Gastroesophageal sphincter (tissue), 4 donors: Measurements from ENCODE around the gene TMEM178B. TPM values are rescaled to one million over a fixed set of nuclear protein-coding genes. Genes with fewer than 3 reads are reported as not detected.

ENCODE experiments used
- ATAC-seq: fragments of 150-250 bp; one replicate; pipeline ENCODE4 v1.9.1; 2016; ENCODE audit warnings: mild to moderate bottlenecking, moderate library complexity
- H3K27ac ChIP-seq, 4 donors: fragments of 200-600 bp; sonication (generic) in 3 of 4; 1 replicate in 3 of 4; 2 replicates in 1 of 4; pipeline ENCODE4 v1.5.1; 2016 to 2019
- H3K27me3 ChIP-seq: fragments of 200-600 bp; sonication (generic); one replicate; pipeline ENCODE4 v1.5.1; 2019
- H3K36me3 ChIP-seq, 2 donors: fragments of 200-600 bp; sonication (generic); one replicate each; pipeline ENCODE4 v1.5.1; 2019; ENCODE audit warnings: control low read depth in 1 of 2
- H3K4me1 ChIP-seq, 3 donors: fragments of 200-600 bp; sonication (generic); 1 replicate in 2 of 3; 2 replicates in 1 of 3; pipeline ENCODE4 v1.5.1; 2016 to 2019; ENCODE audit warnings: control low read depth in 2 of 3
- H3K4me3 ChIP-seq, 2 donors: fragments of 200-600 bp; sonication (generic); one replicate each; pipeline ENCODE4 v1.5.1; 2019; ENCODE audit warnings: mild to moderate bottlenecking in 1 of 2, moderate library complexity in 1 of 2
- H3K9me3 ChIP-seq, 3 donors: fragments of 200-600 bp; sonication (generic); one replicate each; pipeline ENCODE4 v1.5.1; 2017 to 2019; ENCODE audit warnings: control low read depth in 2 of 3
- EP300 ChIP-seq: sonication (generic); formaldehyde crosslinking; IDR thresholded peaks from one replicate; pipeline ENCODE4 v1.6.1; 2017; ENCODE audit warnings: antibody characterized with exemption, mild to moderate bottlenecking
- POLR2A ChIP-seq, 2 donors: fragments of 450-650 bp; IDR thresholded peaks; one replicate each; pipeline ENCODE4 v1.6.1; 2017; ENCODE audit warnings: antibody characterized with exemption in 2 of 2, mild to moderate bottlenecking in 2 of 2, moderate library complexity in 1 of 2
- POLR2AphosphoS5 ChIP-seq: sonication (generic); formaldehyde crosslinking; IDR thresholded peaks from one replicate; pipeline ENCODE4 v1.6.1; 2017; ENCODE audit warnings: antibody characterized with exemption
- WGBS, 2 donors: methylation state at CpG; one replicate each; pipeline ENCODE4 v1.1.5; 2018; ENCODE audit warnings: low coverage in 1 of 2; 5-methylcytosine and 5-hydroxymethylcytosine counted together
- total RNA-seq, 4 donors: library from RNA; depleted of rRNA; stranded (reverse); fragments of >200 nt; gene quantifications; one replicate each; pipeline ENCODE4 v1.1.0, GENCODE V29; 2016
- TF ChIP-seq, protein P1 (sequence below), 4 experiments: fragments of 200-600 bp in 2 of 4; fragments of 450-650 bp in 2 of 4; sonication (generic) in 1 of 4; IDR thresholded peaks; one replicate each; pipeline ENCODE4 v1.5.1; 2017 to 2019; ENCODE audit warnings: antibody characterized with exemption in 4 of 4, mild to moderate bottlenecking in 2 of 4, moderate library complexity in 2 of 4

Gene TMEM178B
- total RNA-seq, 4 donors from 2014 or later: 0.62 to 1.4 (median 1.0) TPM

DNA sequence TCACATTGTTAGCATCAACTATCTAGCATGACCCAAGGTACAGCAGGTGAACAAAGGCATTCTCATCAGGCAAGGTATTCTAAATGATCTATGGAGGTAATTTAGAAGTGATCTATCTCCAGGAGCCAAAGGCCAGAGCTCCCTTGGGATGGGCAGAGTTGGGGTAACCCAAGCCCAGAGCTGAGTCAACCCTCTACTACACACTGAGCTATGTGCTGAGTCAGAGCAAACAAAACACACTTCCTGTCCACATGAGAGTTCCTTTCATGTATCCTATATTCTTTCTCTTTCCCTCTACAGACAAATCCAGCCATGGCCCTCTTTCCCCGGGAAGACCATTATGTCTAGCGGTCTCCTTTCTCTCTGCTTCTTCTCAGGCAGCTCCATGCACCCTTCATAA lies 409.2 kb downstream of the TMEM178B start:
- no peak for ATAC-seq
- no peaks in the 10 kb centered on the region for H3K27me3 ChIP-seq
- no peak overlapping the region for H3K4me3 ChIP-seq
- 76% methylated on average over 2 of the region's 2 CpGs; no CpG with 5 or more reads in 1 of the 2 donors for WGBS, 2 donors
- H3K27ac ChIP-seq: no peak overlapping the region
- H3K9me3 ChIP-seq: no peaks in the 10 kb centered on the region
- no peaks in the 10 kb centered on the region for H3K36me3 ChIP-seq
- TF ChIP-seq, protein P1, sequence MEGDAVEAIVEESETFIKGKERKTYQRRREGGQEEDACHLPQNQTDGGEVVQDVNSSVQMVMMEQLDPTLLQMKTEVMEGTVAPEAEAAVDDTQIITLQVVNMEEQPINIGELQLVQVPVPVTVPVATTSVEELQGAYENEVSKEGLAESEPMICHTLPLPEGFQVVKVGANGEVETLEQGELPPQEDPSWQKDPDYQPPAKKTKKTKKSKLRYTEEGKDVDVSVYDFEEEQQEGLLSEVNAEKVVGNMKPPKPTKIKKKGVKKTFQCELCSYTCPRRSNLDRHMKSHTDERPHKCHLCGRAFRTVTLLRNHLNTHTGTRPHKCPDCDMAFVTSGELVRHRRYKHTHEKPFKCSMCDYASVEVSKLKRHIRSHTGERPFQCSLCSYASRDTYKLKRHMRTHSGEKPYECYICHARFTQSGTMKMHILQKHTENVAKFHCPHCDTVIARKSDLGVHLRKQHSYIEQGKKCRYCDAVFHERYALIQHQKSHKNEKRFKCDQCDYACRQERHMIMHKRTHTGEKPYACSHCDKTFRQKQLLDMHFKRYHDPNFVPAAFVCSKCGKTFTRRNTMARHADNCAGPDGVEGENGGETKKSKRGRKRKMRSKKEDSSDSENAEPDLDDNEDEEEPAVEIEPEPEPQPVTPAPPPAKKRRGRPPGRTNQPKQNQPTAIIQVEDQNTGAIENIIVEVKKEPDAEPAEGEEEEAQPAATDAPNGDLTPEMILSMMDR (IDR thresholded peaks at IDR 0.05): no peak
- no peak for TF ChIP-seq POLR2AphosphoS5
- no peak for TF ChIP-seq EP300
- TF ChIP-seq POLR2A (IDR thresholded peaks at IDR 0.05): no peak
- no peaks in the 10 kb centered on the region for H3K4me1 ChIP-seq

DNA sequence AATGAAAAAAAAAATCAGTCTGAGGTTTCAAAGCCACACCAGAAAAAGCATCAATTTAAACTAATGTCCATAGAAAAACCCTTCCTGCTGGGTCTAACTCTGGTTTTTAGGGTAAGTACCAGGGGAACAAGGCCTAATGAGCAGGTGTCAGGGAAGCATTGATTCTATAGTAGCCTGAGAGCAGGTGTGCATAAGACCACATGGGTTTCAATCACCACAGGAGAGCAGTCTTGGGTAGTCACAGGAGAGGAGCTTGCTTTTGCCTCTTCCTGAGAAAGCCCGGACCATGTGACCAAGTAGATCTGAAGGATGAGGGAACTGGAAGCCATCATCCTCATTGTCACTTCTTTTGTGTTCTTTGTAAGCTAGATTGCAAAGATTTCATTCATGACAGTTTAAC lies 411.0 kb downstream of the TMEM178B start:
- Histone ChIP-seq H3K36me3 (no peaks in the 10 kb centered on the region), H3K4me3 (no peak overlapping the region), H3K4me1 (no peaks in the 10 kb centered on the region), H3K9me3 (no peaks in the 10 kb centered on the region), H3K27me3 (no peaks in the 10 kb centered on the region), H3K27ac (no peak overlapping the region)
- TF ChIP-seq POLR2A (IDR thresholded peaks at IDR 0.05): no peak
- no peak for TF ChIP-seq EP300
- no peak for TF ChIP-seq POLR2AphosphoS5
- TF ChIP-seq, protein P1 (IDR thresholded peaks at IDR 0.05): no peak
- no peak for ATAC-seq
- 57% methylated on average over 1 of the region's 1 CpG; no CpG with 5 or more reads in 1 of the 2 donors for WGBS, 2 donors

DNA sequence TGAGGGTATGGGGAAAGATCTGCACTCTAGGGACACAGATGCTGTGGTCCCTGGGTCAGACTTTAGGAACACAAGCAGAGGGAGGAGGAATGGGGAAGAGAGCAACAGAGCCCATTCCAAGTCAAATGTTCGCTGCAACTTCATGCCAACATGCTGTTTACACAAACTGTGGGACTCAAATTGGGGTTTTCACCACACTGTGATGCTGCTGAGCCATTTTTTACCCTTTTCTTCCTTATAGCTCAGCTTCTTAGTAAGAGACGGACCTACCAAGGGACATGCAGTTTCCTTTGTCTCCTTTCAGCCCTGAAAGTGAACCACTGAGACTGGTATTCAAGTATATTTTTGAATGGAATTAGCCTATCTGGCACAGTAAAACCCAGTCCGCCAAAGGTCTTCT lies 413.1 kb downstream of the TMEM178B start:
- no peaks in the 10 kb centered on the region for H3K4me1 ChIP-seq
- H3K27me3 ChIP-seq: no peaks in the 10 kb centered on the region
- no peaks in the 10 kb centered on the region for H3K36me3 ChIP-seq
- TF ChIP-seq EP300: no peak
- no peak for TF ChIP-seq POLR2A (IDR thresholded peaks at IDR 0.05)
- TF ChIP-seq, protein P1 (IDR thresholded peaks at IDR 0.05): no peak
- no peak for TF ChIP-seq POLR2AphosphoS5
- WGBS, 2 donors: 69 to 90% methylated on average over 3 of the region's 3 CpGs
- no peaks in the 10 kb centered on the region for H3K9me3 ChIP-seq
- ATAC-seq: no peak
- no peak overlapping the region for H3K27ac ChIP-seq
- H3K4me3 ChIP-seq: no peak overlapping the region

DNA sequence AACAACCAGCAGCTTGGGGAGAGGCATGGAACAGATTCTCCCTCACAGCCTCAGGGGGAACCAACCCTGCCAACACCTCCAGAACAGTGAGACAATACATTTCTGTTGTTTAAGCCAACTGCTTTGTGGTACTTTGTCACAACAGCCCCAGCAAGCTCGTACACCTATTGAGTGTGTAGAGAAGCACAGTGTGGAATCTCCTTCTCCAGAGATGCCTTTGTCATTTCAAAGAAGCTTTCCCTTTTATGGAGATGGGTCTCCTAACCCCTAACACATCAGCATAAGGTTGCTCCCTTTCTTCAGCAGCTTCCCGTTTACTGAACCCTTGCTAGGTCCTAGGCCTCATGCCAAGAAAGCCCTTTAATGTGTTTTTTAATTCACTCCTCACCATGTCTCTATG lies 416.6 kb downstream of the TMEM178B start:
- Histone ChIP-seq H3K27me3 (no peaks in the 10 kb centered on the region), H3K27ac (no peak overlapping the region), H3K36me3 (no peaks in the 10 kb centered on the region), H3K4me3 (no peak overlapping the region), H3K9me3 (no peaks in the 10 kb centered on the region), H3K4me1 (no peaks in the 10 kb centered on the region)
- ATAC-seq: no peak
- no peak for TF ChIP-seq POLR2A (IDR thresholded peaks at IDR 0.05)
- WGBS, 2 donors: 50 to 63% methylated on average over 2 of the region's 2 CpGs

DNA sequence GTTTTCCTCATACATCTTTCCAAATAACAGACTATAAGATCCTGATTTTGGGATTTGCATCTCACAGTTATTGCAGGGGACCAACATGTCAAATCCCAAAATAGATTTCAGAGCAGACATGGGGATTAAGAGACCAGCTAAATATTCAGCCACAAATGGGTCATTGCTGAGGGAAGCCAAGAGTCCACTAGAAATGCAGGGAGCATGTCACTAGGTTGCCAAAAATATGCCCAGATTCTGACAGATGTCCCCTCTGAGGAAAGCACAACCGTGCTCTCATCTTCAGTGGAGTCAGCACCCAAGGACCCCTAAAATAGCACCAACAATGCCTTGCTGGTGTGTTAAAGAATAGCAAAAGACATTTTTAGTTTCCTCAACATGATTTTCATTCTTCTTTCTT lies 421.2 kb downstream of the TMEM178B start:
- Histone ChIP-seq H3K27ac (no peak overlapping the region), H3K4me1 (no peaks in the 10 kb centered on the region), H3K36me3 (no peaks in the 10 kb centered on the region), H3K9me3 (no peaks in the 10 kb centered on the region), H3K4me3 (no peak overlapping the region), H3K27me3 (no peaks in the 10 kb centered on the region)
- WGBS, 2 donors: 53 to 57% methylated on average over 1 of the region's 1 CpG
- TF ChIP-seq POLR2A (IDR thresholded peaks at IDR 0.05): no peak
- TF ChIP-seq, protein P1 (IDR thresholded peaks at IDR 0.05): no peak
- TF ChIP-seq EP300: no peak
- TF ChIP-seq POLR2AphosphoS5: no peak
- ATAC-seq: no peak
